B cell (primary cell): Measurements from ENCODE around the gene LIN9. TPM values are rescaled to one million over a fixed set of nuclear protein-coding genes. Genes with fewer than 3 reads are reported as not detected.

Source experiments
- ATAC-seq: fragments of 200-7000 bp; cut with Tn5 transposase; one replicate; pipeline ENCODE4 v1.10.0; 2021; ENCODE audit warnings: low read depth, mild to moderate bottlenecking, moderate number of reproducible peaks, moderate library complexity
- CTCF ChIA-PET: fragments of 350-600 bp; sonication (Branson Sonifier 250); formaldehyde crosslinking; loops from one replicate; lab custom pipeline; 2021; ENCODE audit warnings: antibody characterized with exemption, inconsistent platforms; lab: Charles Lee
- POLR2A ChIA-PET: fragments of 350-600 bp; sonication (Branson Sonifier 250); formaldehyde crosslinking; loops from one replicate; lab custom pipeline; 2021; ENCODE audit warnings: antibody characterized with exemption; lab: Charles Lee
- DNase-seq: peaks from one replicate; pipeline ENCODE4 v3.0.0; 2013
- H2AFZ ChIP-seq: 2 replicates; pipeline ENCODE4 v1.6.1; 2012; ENCODE audit warnings: mild to moderate bottlenecking, low read depth, low read length; ENCODE audit not compliant: insufficient read depth, poor library complexity, severe bottlenecking
- H3K27ac ChIP-seq, 2 donors: 1 replicate in 1 of 2; 2 replicates in 1 of 2; pipeline ENCODE4 v1.5.1; 2012 to 2013; ENCODE audit warnings: low read length in 2 of 2, mild to moderate bottlenecking in 2 of 2, moderate library complexity in 1 of 2
- H3K27me3 ChIP-seq, 4 experiments: fragments of 200-600 bp in 1 of 4; sonication (generic) in 1 of 4; replicated peaks in 1 of 4; 1 replicate in 2 of 4; 2 replicates in 2 of 4; pipeline versions ENCODE4 v1.6.1 to v1.7.0; 2013 to 2016; ENCODE audit warnings: low read length in 3 of 4, mild to moderate bottlenecking in 2 of 4, mixed read lengths in 1 of 4, moderate library complexity in 1 of 4; ENCODE audit not compliant: insufficient read depth in 4 of 4, control insufficient read depth in 3 of 4; ENCODE audit errors: control extremely low read depth in 1 of 4
- H3K36me3 ChIP-seq, 2 experiments: replicated peaks in 1 of 2; 1 replicate in 1 of 2; 2 replicates in 1 of 2; pipeline versions ENCODE4 v1.6.1 to v1.7.1; 2013; ENCODE audit warnings: low read length in 1 of 2; ENCODE audit not compliant: insufficient read depth in 2 of 2, control insufficient read depth in 1 of 2; ENCODE audit errors: control extremely low read depth in 1 of 2, extremely low read depth in 1 of 2
- H3K4me1 ChIP-seq, 2 donors: fragments of 200-600 bp in 1 of 2; sonication (generic) in 1 of 2; 1 replicate in 1 of 2; 2 replicates in 1 of 2; pipeline versions ENCODE4 v1.5.1 to v1.6.1; 2013 to 2017; ENCODE audit warnings: low read length in 2 of 2; ENCODE audit not compliant: control insufficient read depth in 2 of 2, insufficient read depth in 2 of 2
- H3K4me2 ChIP-seq: replicated peaks from 2 replicates; pipeline ENCODE3; 2012; ENCODE audit warnings: mild to moderate bottlenecking, low read depth, low read length; ENCODE audit not compliant: poor library complexity, severe bottlenecking
- H3K4me3 ChIP-seq, 5 experiments: fragments of 200-600 bp in 1 of 5; sonication (generic) in 1 of 5; 1 replicate in 3 of 5; 2 replicates in 2 of 5; pipeline versions ENCODE4 v1.5.1 to v1.7.0; 2011 to 2016; ENCODE audit warnings: low read length in 4 of 5, mild to moderate bottlenecking in 4 of 5, low read depth in 2 of 5, control low read depth in 1 of 5, moderate library complexity in 1 of 5; ENCODE audit not compliant: insufficient read depth in 1 of 5; ENCODE audit errors: control extremely low read depth in 1 of 5, extremely low read depth in 1 of 5
- H3K79me2 ChIP-seq: fragments of 200-600 bp; sonication (generic); one replicate; pipeline ENCODE4 v1.6.0; 2016; ENCODE audit warnings: low read length; ENCODE audit not compliant: control insufficient read depth, insufficient read depth
- H3K9ac ChIP-seq: fragments of 200-600 bp; sonication (generic); 2 replicates; pipeline ENCODE4 v1.6.1; 2017; ENCODE audit warnings: mild to moderate bottlenecking, low read length, moderate library complexity
- H3K9me3 ChIP-seq, 3 donors: one replicate each; pipeline versions ENCODE4 v1.6.1 to v1.7.1; 2013; ENCODE audit warnings: low read length in 2 of 3; ENCODE audit not compliant: control insufficient read depth in 2 of 3, insufficient read depth in 1 of 3; ENCODE audit errors: control extremely low read depth in 1 of 3
- H4K20me1 ChIP-seq: 2 replicates; pipeline ENCODE4 v1.6.0; 2012; ENCODE audit warnings: mild to moderate bottlenecking, low read length; ENCODE audit not compliant: insufficient read depth, control insufficient read depth, poor library complexity, severe bottlenecking
- H3K27ac Mint-ChIP-seq: one replicate; pipeline ENCODE4 v1.8.0; 2021; ENCODE audit warnings: mixed read lengths
- H3K27me3 Mint-ChIP-seq: one replicate; pipeline ENCODE4 v1.8.0; 2021; ENCODE audit warnings: mixed read lengths
- H3K4me1 Mint-ChIP-seq: one replicate; pipeline ENCODE4 v1.8.0; 2021; ENCODE audit warnings: mixed read lengths
- H3K4me3 Mint-ChIP-seq: one replicate; pipeline ENCODE4 v1.8.0; 2021; ENCODE audit warnings: mixed read lengths
- H3K9me3 Mint-ChIP-seq: one replicate; pipeline ENCODE4 v1.8.0; 2022; ENCODE audit warnings: mixed read lengths; ENCODE audit not compliant: insufficient read depth
- EZH2 ChIP-seq: IDR thresholded peaks from 2 replicates; pipeline ENCODE4 v1.6.1; 2012; ENCODE audit warnings: borderline replicate concordance, low read depth, mild to moderate bottlenecking, moderate library complexity, low read length; ENCODE audit not compliant: insufficient read depth, poor library complexity, severe bottlenecking
- WGBS: methylation state at CpG from one replicate; pipeline ENCODE4 v1.1.5; 2013; ENCODE audit warnings: missing lambda C conversion rate; ENCODE audit not compliant: insufficient coverage; 5-methylcytosine and 5-hydroxymethylcytosine counted together
- intact Hi-C: fragments of 100-400 bp; cut with micrococcal nuclease; formaldehyde crosslinking; loops from one replicate; pipeline ENCODE4 v1.10.0; 2022
- polyA plus RNA-seq: library from polyadenylated mRNA; depleted of rRNA; stranded (reverse); fragments of >200 nt; gene quantifications from 2 replicates; pipeline ENCODE4 v1.2.3, GENCODE V29; 2012
- total RNA-seq, 2 donors: library from RNA; stranded (reverse); fragments of 120-200 nt in 1 of 2; gene quantifications; 1 replicate in 1 of 2; 2 replicates in 1 of 2; pipeline versions ENCODE4 v1.2.3 to v1.2.4, GENCODE V29; 2013 to 2022
- TF ChIP-seq, protein P1 (sequence below): fragments of 200-600 bp; IDR thresholded peaks from one replicate; pipeline ENCODE4 v1.8.0; 2022; ENCODE audit warnings: antibody characterized with exemption, mild to moderate bottlenecking

The LIN9 gene
- total and polyA plus RNA-seq, 2 donors (not counting 1 experiment from before 2014, with no cell fraction given), result 1.7 to 6.7 TPM

DNA sequence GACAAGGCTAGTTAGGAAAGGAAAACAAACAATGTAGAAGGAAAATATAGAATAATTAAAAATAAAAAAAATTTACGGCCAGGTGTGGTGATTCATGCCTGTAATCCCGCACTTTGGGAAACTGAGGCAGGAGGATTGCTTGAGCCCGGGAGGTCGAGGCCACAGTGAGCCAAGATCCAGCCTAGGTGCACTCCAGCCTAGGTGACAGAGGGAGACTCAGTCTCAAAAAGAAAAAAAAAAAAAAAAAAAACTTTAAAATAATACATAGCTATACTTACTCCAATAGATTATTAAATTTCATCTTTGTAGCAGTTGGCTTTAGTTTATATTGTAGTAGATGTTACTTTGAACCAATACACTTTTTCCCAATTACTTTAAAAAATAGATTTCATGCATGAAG lies 32.0 kb downstream of the LIN9 start:
- DNase-seq (no peak), ATAC-seq (no peak)
- Mint-ChIP-seq H3K9me3 (no peaks in the 10 kb centered on the region), H3K27me3 (no peaks in the 10 kb centered on the region), H3K4me3 (no peak overlapping the region), H3K27ac (no peak overlapping the region), H3K4me1 (peaks cover 6% of the 10 kb centered on the region)
- ChIA-PET CTCF (no interaction called here), POLR2A (no interaction called here)
- TF ChIP-seq, protein P1, sequence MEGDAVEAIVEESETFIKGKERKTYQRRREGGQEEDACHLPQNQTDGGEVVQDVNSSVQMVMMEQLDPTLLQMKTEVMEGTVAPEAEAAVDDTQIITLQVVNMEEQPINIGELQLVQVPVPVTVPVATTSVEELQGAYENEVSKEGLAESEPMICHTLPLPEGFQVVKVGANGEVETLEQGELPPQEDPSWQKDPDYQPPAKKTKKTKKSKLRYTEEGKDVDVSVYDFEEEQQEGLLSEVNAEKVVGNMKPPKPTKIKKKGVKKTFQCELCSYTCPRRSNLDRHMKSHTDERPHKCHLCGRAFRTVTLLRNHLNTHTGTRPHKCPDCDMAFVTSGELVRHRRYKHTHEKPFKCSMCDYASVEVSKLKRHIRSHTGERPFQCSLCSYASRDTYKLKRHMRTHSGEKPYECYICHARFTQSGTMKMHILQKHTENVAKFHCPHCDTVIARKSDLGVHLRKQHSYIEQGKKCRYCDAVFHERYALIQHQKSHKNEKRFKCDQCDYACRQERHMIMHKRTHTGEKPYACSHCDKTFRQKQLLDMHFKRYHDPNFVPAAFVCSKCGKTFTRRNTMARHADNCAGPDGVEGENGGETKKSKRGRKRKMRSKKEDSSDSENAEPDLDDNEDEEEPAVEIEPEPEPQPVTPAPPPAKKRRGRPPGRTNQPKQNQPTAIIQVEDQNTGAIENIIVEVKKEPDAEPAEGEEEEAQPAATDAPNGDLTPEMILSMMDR, result no peak
- no peak for TF ChIP-seq EZH2
- H2AFZ ChIP-seq, result no peak overlapping the region
- H3K36me3 ChIP-seq, result no peaks in the 10 kb centered on the region
- H3K4me3 ChIP-seq, result no peak overlapping the region
- no peaks in the 10 kb centered on the region for H4K20me1 ChIP-seq
- H3K4me2 ChIP-seq, result no peak overlapping the region
- no peak overlapping the region for H3K27ac ChIP-seq
- H3K9me3 ChIP-seq, result no peaks in the 10 kb centered on the region
- no peaks in the 10 kb centered on the region for H3K79me2 ChIP-seq
- no peak overlapping the region for H3K9ac ChIP-seq
- H3K27me3 ChIP-seq, result no peaks in the 10 kb centered on the region
- 96% methylated on average over 4 of the region's 4 CpGs for WGBS
- H3K4me1 ChIP-seq, result peaks cover 0 to 5% of the 10 kb centered on the region in 2 donors
- intact Hi-C loops, result no loop called here

DNA sequence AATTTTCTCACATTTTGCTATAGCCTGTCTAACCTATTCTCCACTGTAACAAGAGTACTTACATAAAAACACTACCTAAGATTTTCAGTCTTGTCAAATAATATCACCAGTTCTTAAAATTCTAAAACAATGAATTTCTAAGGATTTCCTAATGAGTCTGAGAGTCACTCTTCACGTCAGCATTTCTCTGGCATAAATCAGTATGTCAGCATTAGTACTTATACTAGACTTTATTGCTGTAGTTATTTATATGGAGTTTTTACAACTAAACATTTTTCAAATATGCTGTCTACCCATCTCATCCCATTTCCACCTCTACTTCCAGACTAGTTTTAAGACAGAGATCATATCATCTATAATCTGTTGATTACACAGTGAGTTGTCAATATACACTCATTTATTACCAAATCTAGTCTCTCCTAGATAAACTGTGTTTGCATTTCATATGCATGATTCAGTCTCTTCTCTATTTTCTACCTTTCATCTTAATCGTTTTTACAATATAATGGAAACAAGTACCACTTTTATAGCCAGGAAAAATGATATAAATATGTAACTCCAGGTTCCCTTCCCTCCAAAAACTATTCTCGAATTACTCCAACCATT lies 32.8 kb downstream of the LIN9 start:
- H3K27me3 Mint-ChIP-seq, result no peaks in the 10 kb centered on the region
- intact Hi-C loops, result no loop called here

More for the DNA sequence above, 32.8 kb downstream of the LIN9 start:
- no peaks in the 10 kb centered on the region for H3K27me3 ChIP-seq
- no peak overlapping the region for H3K9ac ChIP-seq
- H3K9me3 ChIP-seq, result no peaks in the 10 kb centered on the region
- Mint-ChIP-seq H3K4me1 (peaks cover 6% of the 10 kb centered on the region), H3K9me3 (no peaks in the 10 kb centered on the region), H3K27ac (no peak overlapping the region), H3K4me3 (no peak overlapping the region)
- DNase-seq, result no peak
- H4K20me1 ChIP-seq, result no peaks in the 10 kb centered on the region
- CTCF ChIA-PET, result interaction anchor here (0.6 kb wide), 1 partner anchor 23 kb away, joined by 3 read pairs; no protein-coding TSS in a partner anchor
- H3K79me2 ChIP-seq, result no peaks in the 10 kb centered on the region
- ATAC-seq, result no peak
- H3K27ac ChIP-seq, result no peak overlapping the region
- POLR2A ChIA-PET, result no interaction called here
- no CpG with 5 or more reads among the region's 3 CpGs for WGBS
- no peak overlapping the region for H3K4me3 ChIP-seq
- no peaks in the 10 kb centered on the region for H3K36me3 ChIP-seq
- H2AFZ ChIP-seq, result no peak overlapping the region
- TF ChIP-seq EZH2, result no peak
- TF ChIP-seq, protein P1, result no peak
- no peak overlapping the region for H3K4me2 ChIP-seq
- H3K4me1 ChIP-seq, result peaks cover 0 to 5% of the 10 kb centered on the region in 2 donors
